Measurements from ENCODE around the gene CERK. TPM values are rescaled to one million over a fixed set of nuclear protein-coding genes. Genes with fewer than 3 reads are reported as not detected.
"Not testable (repeated sequence)": the region's sequence is repeated elsewhere in the genome, so short reads cannot be mapped to it uniquely, and the experiment has no call there.

Gene CERK
- 38.2 TPM for polyA plus RNA-seq (2013)

GRCh38 chr22:46737976-46738646, at the start of gene CERK:
CERK (minus strand) TSS chr22:46738252; CDS start chr22:46738148, 104 bp downstream.
- Histone ChIP-seq H3K27me3 (replicated peaks in 2 of 5; ENCODE audit: control insufficient read depth in 4 of 5, insufficient read depth in 5 of 5, low read length in 4 of 5) (no peaks in the 10 kb centered on the region), H3K36me3 (ENCODE audit: control insufficient read depth in 4 of 4, insufficient read depth in 4 of 4, low read length in 3 of 4) (peaks cover 0 to 3% (median 0%) of the 10 kb centered on the region in 4 experiments), H3K9me3 (ENCODE audit: control extremely low read depth in 1 of 5, control insufficient read depth in 4 of 5, insufficient read depth in 2 of 5, low read depth in 1 of 5, low read length in 4 of 5) (peaks cover 0 to 2% (median 0%) of the 10 kb centered on the region in 5 experiments), H3K4me1 (ENCODE audit: control extremely low read depth in 1 of 4, control insufficient read depth in 4 of 4, insufficient read depth in 4 of 4, low read length in 3 of 4) (peaks cover 12 to 45% (median 41%) of the 10 kb centered on the region in 4 experiments), H3K27ac (ENCODE audit: insufficient read depth in 1 of 2, low read depth in 1 of 2, low read length in 2 of 2, poor library complexity in 1 of 2, severe bottlenecking in 2 of 2) (peak within 1 kb of the TSS; percentile 46 to 76), H3K4me3 (ENCODE audit: control insufficient read depth in 1 of 7, extremely low read depth in 1 of 7, insufficient read depth in 4 of 7, low read depth in 2 of 7, low read length in 6 of 7) (peak within 1 kb of the TSS; percentile 68 to 91 (median 78))
- DNase-seq = peak; percentile 54 to 72 (median 58)
- ChIA-PET CTCF (interaction anchor here (0.9 to 4.9 kb wide), 7 partner anchors 12 to 66 kb away, joined by 3 to 34 read pairs (median 6); no protein-coding TSS in a partner anchor), POLR2A (interaction anchor here (0.9 to 1.9 kb wide), 5 partner anchors 11 to 36 kb away, joined by 3 to 16 read pairs (median 9); partner anchors contain the start of gene TBC1D22A)
- 0% methylated on average over 59 of the region's 99 CpGs for WGBS (ENCODE audit: insufficient coverage)

GRCh38 chr22:46783721-46784120, 45.7 kb upstream of the CERK start:
- DNase-seq = no peak
- Histone ChIP-seq H3K36me3 (ENCODE audit: control insufficient read depth in 4 of 4, insufficient read depth in 4 of 4, low read length in 3 of 4) (peaks cover 0 to 9% (median 0%) of the 10 kb centered on the region in 4 experiments), H3K27me3 (replicated peaks in 2 of 5; ENCODE audit: control insufficient read depth in 4 of 5, insufficient read depth in 5 of 5, low read length in 4 of 5) (no peaks in the 10 kb centered on the region), H3K4me3 (ENCODE audit: control insufficient read depth in 1 of 7, extremely low read depth in 1 of 7, insufficient read depth in 4 of 7, low read depth in 2 of 7, low read length in 6 of 7) (no peak overlapping the region), H3K27ac (ENCODE audit: insufficient read depth in 1 of 2, low read depth in 1 of 2, low read length in 2 of 2, poor library complexity in 1 of 2, severe bottlenecking in 2 of 2) (no peak overlapping the region), H3K4me1 (ENCODE audit: control extremely low read depth in 1 of 4, control insufficient read depth in 4 of 4, insufficient read depth in 4 of 4, low read length in 3 of 4) (no peaks in the 10 kb centered on the region), H3K9me3 (ENCODE audit: control extremely low read depth in 1 of 5, control insufficient read depth in 4 of 5, insufficient read depth in 2 of 5, low read depth in 1 of 5, low read length in 4 of 5) (peaks cover 0 to 8% (median 0%) of the 10 kb centered on the region in 5 experiments)
- ChIA-PET CTCF (interaction anchor here (1.3 to 1.7 kb wide), 2 partner anchors 12 to 20 kb away, joined by 4 to 6 read pairs; no protein-coding TSS in a partner anchor), POLR2A (interaction anchor here (0.6 kb wide), 1 partner anchor 29 kb away, joined by 4 read pairs; no protein-coding TSS in a partner anchor)
- WGBS (ENCODE audit: insufficient coverage) = 89% methylated on average over 1 of the region's 3 CpGs

GRCh38 chr22:46782200-46782599, 44.1 kb upstream of the CERK start:
- H3K4me1 ChIP-seq (ENCODE audit: control extremely low read depth in 1 of 4, control insufficient read depth in 4 of 4, insufficient read depth in 4 of 4, low read length in 3 of 4); H3K4me3 ChIP-seq (ENCODE audit: control insufficient read depth in 1 of 7, extremely low read depth in 1 of 7, insufficient read depth in 4 of 7, low read depth in 2 of 7, low read length in 6 of 7); DNase-seq; H3K27me3 ChIP-seq (replicated peaks in 2 of 5; ENCODE audit: control insufficient read depth in 4 of 5, insufficient read depth in 5 of 5, low read length in 4 of 5); POLR2A ChIA-PET; H3K9me3 ChIP-seq (ENCODE audit: control extremely low read depth in 1 of 5, control insufficient read depth in 4 of 5, insufficient read depth in 2 of 5, low read depth in 1 of 5, low read length in 4 of 5); H3K27ac ChIP-seq (ENCODE audit: insufficient read depth in 1 of 2, low read depth in 1 of 2, low read length in 2 of 2, poor library complexity in 1 of 2, severe bottlenecking in 2 of 2); H3K36me3 ChIP-seq (ENCODE audit: control insufficient read depth in 4 of 4, insufficient read depth in 4 of 4, low read length in 3 of 4): not testable (repeated sequence)
- 95% methylated on average over 6 of the region's 10 CpGs for WGBS (ENCODE audit: insufficient coverage)
- CTCF ChIA-PET = interaction anchor here (1.5 to 3.0 kb wide), 2 partner anchors 21 to 24 kb away, joined by 7 to 14 read pairs; no protein-coding TSS in a partner anchor

GRCh38 chr22:46781291-46781690, 43.2 kb upstream of the CERK start:
- Histone ChIP-seq H3K27me3 (replicated peaks in 2 of 5; ENCODE audit: control insufficient read depth in 4 of 5, insufficient read depth in 5 of 5, low read length in 4 of 5) (no peaks in the 10 kb centered on the region), H3K4me3 (ENCODE audit: control insufficient read depth in 1 of 7, extremely low read depth in 1 of 7, insufficient read depth in 4 of 7, low read depth in 2 of 7, low read length in 6 of 7) (no peak overlapping the region), H3K9me3 (ENCODE audit: control extremely low read depth in 1 of 5, control insufficient read depth in 4 of 5, insufficient read depth in 2 of 5, low read depth in 1 of 5, low read length in 4 of 5) (peaks cover 0 to 7% (median 0%) of the 10 kb centered on the region in 5 experiments), H3K36me3 (ENCODE audit: control insufficient read depth in 4 of 4, insufficient read depth in 4 of 4, low read length in 3 of 4) (peaks cover 0 to 9% (median 0%) of the 10 kb centered on the region in 4 experiments), H3K4me1 (ENCODE audit: control extremely low read depth in 1 of 4, control insufficient read depth in 4 of 4, insufficient read depth in 4 of 4, low read length in 3 of 4) (peaks cover 3 to 18% (median 17%) of the 10 kb centered on the region in 4 experiments), H3K27ac (ENCODE audit: insufficient read depth in 1 of 2, low read depth in 1 of 2, low read length in 2 of 2, poor library complexity in 1 of 2, severe bottlenecking in 2 of 2) (no peak overlapping the region)
- DNase-seq = no peak
- POLR2A ChIA-PET = no interaction called here
- CTCF ChIA-PET = interaction anchor here (1.0 to 3.0 kb wide), 3 partner anchors 14 to 22 kb away, joined by 3 to 14 read pairs (median 6); no protein-coding TSS in a partner anchor
- WGBS (ENCODE audit: insufficient coverage) = over 99% methylated on average over 7 of the region's 9 CpGs

GRCh38 chr22:46780453-46780852, 42.4 kb upstream of the CERK start:
- peaks cover 0 to under 1% (median 0%) of the 10 kb centered on the region in 5 experiments for H3K9me3 ChIP-seq (ENCODE audit: control extremely low read depth in 1 of 5, control insufficient read depth in 4 of 5, insufficient read depth in 2 of 5, low read depth in 1 of 5, low read length in 4 of 5)
- no peaks in the 10 kb centered on the region for H3K27me3 ChIP-seq (replicated peaks in 2 of 5; ENCODE audit: control insufficient read depth in 4 of 5, insufficient read depth in 5 of 5, low read length in 4 of 5)
- H3K4me1 ChIP-seq (ENCODE audit: control extremely low read depth in 1 of 4, control insufficient read depth in 4 of 4, insufficient read depth in 4 of 4, low read length in 3 of 4) = peaks cover 5 to 26% (median 25%) of the 10 kb centered on the region in 4 experiments
- no peak for DNase-seq
- 100% methylated on average over 6 of the region's 9 CpGs for WGBS (ENCODE audit: insufficient coverage)
- ChIA-PET POLR2A (interaction anchor here (0.8 kb wide), 1 partner anchor 18 kb away, joined by 4 read pairs; the partner anchor contains the start of gene TBC1D22A), CTCF (interaction anchor here (1.0 to 3.0 kb wide), 4 partner anchors 15 to 23 kb away, joined by 3 to 14 read pairs (median 4); no protein-coding TSS in a partner anchor)
- H3K27ac ChIP-seq (ENCODE audit: insufficient read depth in 1 of 2, low read depth in 1 of 2, low read length in 2 of 2, poor library complexity in 1 of 2, severe bottlenecking in 2 of 2) = no peak overlapping the region
- no peak overlapping the region for H3K4me3 ChIP-seq (ENCODE audit: control insufficient read depth in 1 of 7, extremely low read depth in 1 of 7, insufficient read depth in 4 of 7, low read depth in 2 of 7, low read length in 6 of 7)
- H3K36me3 ChIP-seq (ENCODE audit: control insufficient read depth in 4 of 4, insufficient read depth in 4 of 4, low read length in 3 of 4) = peaks cover 0 to 9% (median 0%) of the 10 kb centered on the region in 4 experiments

- POLR2A ChIA-PET = no interaction called here
- WGBS (ENCODE audit: insufficient coverage) = 96% methylated on average over 7 of the region's 9 CpGs
- H3K9me3 ChIP-seq (ENCODE audit: control extremely low read depth in 1 of 5, control insufficient read depth in 4 of 5, insufficient read depth in 2 of 5, low read depth in 1 of 5, low read length in 4 of 5) = no peaks in the 10 kb centered on the region
- no peak overlapping the region for H3K4me3 ChIP-seq (ENCODE audit: control insufficient read depth in 1 of 7, extremely low read depth in 1 of 7, insufficient read depth in 4 of 7, low read depth in 2 of 7, low read length in 6 of 7)
- H3K27me3 ChIP-seq (replicated peaks in 2 of 5; ENCODE audit: control insufficient read depth in 4 of 5, insufficient read depth in 5 of 5, low read length in 4 of 5) = no peaks in the 10 kb centered on the region
- CTCF ChIA-PET = interaction anchor here (1.0 to 3.0 kb wide), 3 partner anchors 16 to 24 kb away, joined by 3 to 14 read pairs (median 6); no protein-coding TSS in a partner anchor
- no peak for DNase-seq
- peaks cover 0 to 9% (median 0%) of the 10 kb centered on the region in 4 experiments for H3K36me3 ChIP-seq (ENCODE audit: control insufficient read depth in 4 of 4, insufficient read depth in 4 of 4, low read length in 3 of 4)
- peaks cover 6 to 34% (median 33%) of the 10 kb centered on the region in 4 experiments for H3K4me1 ChIP-seq (ENCODE audit: control extremely low read depth in 1 of 4, control insufficient read depth in 4 of 4, insufficient read depth in 4 of 4, low read length in 3 of 4)
- no peak overlapping the region for H3K27ac ChIP-seq (ENCODE audit: insufficient read depth in 1 of 2, low read depth in 1 of 2, low read length in 2 of 2, poor library complexity in 1 of 2, severe bottlenecking in 2 of 2)
Measured at GRCh38 chr22:46779651-46780050, 41.6 kb upstream of the CERK start.

- no peaks in the 10 kb centered on the region for H3K9me3 ChIP-seq (ENCODE audit: control extremely low read depth in 1 of 5, control insufficient read depth in 4 of 5, insufficient read depth in 2 of 5, low read depth in 1 of 5, low read length in 4 of 5)
- no peak for DNase-seq
- peaks cover 0 to 9% (median 0%) of the 10 kb centered on the region in 4 experiments for H3K36me3 ChIP-seq (ENCODE audit: control insufficient read depth in 4 of 4, insufficient read depth in 4 of 4, low read length in 3 of 4)
- POLR2A ChIA-PET = no interaction called here
- CTCF ChIA-PET = no interaction called here
- H3K4me3 ChIP-seq (ENCODE audit: control insufficient read depth in 1 of 7, extremely low read depth in 1 of 7, insufficient read depth in 4 of 7, low read depth in 2 of 7, low read length in 6 of 7) = no peak overlapping the region
- H3K27ac ChIP-seq (ENCODE audit: insufficient read depth in 1 of 2, low read depth in 1 of 2, low read length in 2 of 2, poor library complexity in 1 of 2, severe bottlenecking in 2 of 2) = no peak overlapping the region
- WGBS (ENCODE audit: insufficient coverage) = 100% methylated on average over 2 of the region's 4 CpGs
- H3K4me1 ChIP-seq (ENCODE audit: control extremely low read depth in 1 of 4, control insufficient read depth in 4 of 4, insufficient read depth in 4 of 4, low read length in 3 of 4) = peaks cover 6 to 40% (median 39%) of the 10 kb centered on the region in 4 experiments
- no peaks in the 10 kb centered on the region for H3K27me3 ChIP-seq (replicated peaks in 2 of 5; ENCODE audit: control insufficient read depth in 4 of 5, insufficient read depth in 5 of 5, low read length in 4 of 5)
Measured at GRCh38 chr22:46779023-46779422, 41.0 kb upstream of the CERK start.
